Left lung (tissue), 10 donors: ENCODE measurements around the gene KCNS3. TPM values are rescaled to one million over a fixed set of nuclear protein-coding genes. Genes with fewer than 3 reads are reported as not detected.

Experiments
- ATAC-seq: fragments of 200-7000 bp; cut with Tn5 transposase; one replicate; pipeline ENCODE4 v1.9.1; 2020; ENCODE audit warnings: moderate library complexity
- DNase-seq, 4 donors: peaks; one replicate each; pipeline ENCODE4 v3.0.0-alpha.2; 2013 to 2020
- H3K27ac ChIP-seq, 2 donors: fragments of 200-600 bp; sonication (generic) in 1 of 2; one replicate each; pipeline versions ENCODE4 v1.5.0 to v1.8.0; 2020 to 2021
- H3K27me3 ChIP-seq, 2 donors: fragments of 200-600 bp; sonication (generic) in 1 of 2; one replicate each; pipeline versions ENCODE4 v1.5.0 to v1.8.0; 2020 to 2021
- H3K36me3 ChIP-seq, 2 donors: fragments of 200-600 bp; sonication (generic) in 1 of 2; one replicate each; pipeline versions ENCODE4 v1.5.0 to v1.8.0; 2020 to 2021
- H3K4me1 ChIP-seq, 2 donors: fragments of 200-600 bp; one replicate each; pipeline ENCODE4 v1.8.0; 2021
- H3K4me3 ChIP-seq, 2 donors: fragments of 200-600 bp; sonication (generic) in 1 of 2; one replicate each; pipeline versions ENCODE4 v1.5.0 to v1.8.0; 2020 to 2021; ENCODE audit warnings: mild to moderate bottlenecking in 1 of 2
- H3K9me3 ChIP-seq, 2 donors: fragments of 200-600 bp; sonication (generic) in 1 of 2; one replicate each; pipeline versions ENCODE4 v1.5.0 to v1.8.0; 2020 to 2021
- CTCF ChIP-seq, 2 donors: fragments of 200-600 bp; sonication (generic) in 1 of 2; IDR thresholded peaks; one replicate each; pipeline versions ENCODE4 v1.5.0 to v1.8.0; 2021; ENCODE audit warnings: antibody characterized with exemption in 2 of 2
- intact Hi-C, 2 donors: fragments of 100-400 bp; cut with DNase I; formaldehyde crosslinking; loops; one replicate each; pipeline versions ENCODE4 v1.11.2 to v1.14.2; 2022
- polyA plus RNA-seq, 6 donors: library from polyadenylated mRNA; unstranded; fragments of 120-200 nt; gene quantifications; one replicate each; pipeline ENCODE4 v1.2.1, GENCODE V29; 2013; ENCODE audit not compliant: insufficient read length in 6 of 6
- total RNA-seq, 2 donors: library from RNA; stranded (reverse); fragmentation: NEBNext Ultra II Directional; extraction: Animal tissue kit (Norgen Biotek cat#: 25700); gene quantifications; one replicate each; pipeline ENCODE4 v1.2.1, GENCODE V29; 2021
- donor health status: DM: no; HTN: yes; CAD: no.
- donor health status: DM: no; HTN: no; CAD: no.

The KCNS3 gene
- total and polyA plus RNA-seq, 8 donors, result 23.0 to 48.2 (median 31.0) TPM

GRCh38 chr2:17915811-17916518, 37.5 kb downstream of the KCNS3 start:
- peak; percentile 68 for ATAC-seq

DNA sequence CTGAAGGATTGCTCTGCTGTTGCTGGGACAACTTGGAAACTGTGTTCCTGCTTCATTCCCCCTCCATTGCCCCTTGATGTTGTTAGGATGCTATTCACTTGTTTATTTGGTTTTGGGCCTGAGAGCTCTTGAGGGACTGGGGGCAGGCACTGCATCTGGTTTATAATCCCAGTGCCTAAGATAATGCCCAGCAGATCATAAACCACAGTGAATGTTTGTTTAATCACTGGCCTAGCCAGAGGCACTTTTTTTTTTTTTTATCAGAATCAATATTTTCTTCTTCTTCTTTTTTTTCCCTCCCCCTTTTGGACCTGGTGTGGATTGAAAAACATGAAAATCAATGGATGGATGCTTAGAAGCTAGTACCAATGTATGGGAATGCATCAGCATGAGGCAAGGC, 38.1 kb downstream of the KCNS3 start:
- intact Hi-C loops, result no loop called here
- Histone ChIP-seq H3K27ac (no peak overlapping the region), H3K9me3 (no peaks in the 10 kb centered on the region), H3K36me3 (no peaks in the 10 kb centered on the region), H3K4me1 (peaks cover 0 to 5% of the 10 kb centered on the region in 2 donors), H3K27me3 (no peaks in the 10 kb centered on the region), H3K4me3 (no peak overlapping the region)
- DNase-seq, result no peak
- ATAC-seq, result no peak
- TF ChIP-seq CTCF (IDR thresholded peaks at IDR 0.05), result no peak

More at GRCh38 chr2:17915811-17916518, 37.5 kb downstream of the KCNS3 start:
- no peaks in the 10 kb centered on the region for H3K9me3 ChIP-seq
- intact Hi-C loops, result no loop called here
- no peaks in the 10 kb centered on the region for H3K27me3 ChIP-seq
- H3K4me3 ChIP-seq, result no peak overlapping the region
- no peak for TF ChIP-seq CTCF (IDR thresholded peaks at IDR 0.05)
- DNase-seq, result no peak
- H3K4me1 ChIP-seq, result peaks cover 0 to 5% of the 10 kb centered on the region in 2 donors
- no peaks in the 10 kb centered on the region for H3K36me3 ChIP-seq
- H3K27ac ChIP-seq, result no peak overlapping the region

- intact Hi-C loops, result no loop called here
- H3K27ac ChIP-seq, result no peak overlapping the region
- no peaks in the 10 kb centered on the region for H3K27me3 ChIP-seq
- peak; percentile 41 for ATAC-seq
- H3K4me1 ChIP-seq, result no peaks in the 10 kb centered on the region
- peak in 1 of 4 donors; percentile 58 for DNase-seq
- H3K9me3 ChIP-seq, result no peaks in the 10 kb centered on the region
- no peak for TF ChIP-seq CTCF (IDR thresholded peaks at IDR 0.05)
- H3K36me3 ChIP-seq, result no peaks in the 10 kb centered on the region
- no peak overlapping the region for H3K4me3 ChIP-seq
Measured at GRCh38 chr2:17918789-17919188, 40.3 kb downstream of the KCNS3 start.

DNA sequence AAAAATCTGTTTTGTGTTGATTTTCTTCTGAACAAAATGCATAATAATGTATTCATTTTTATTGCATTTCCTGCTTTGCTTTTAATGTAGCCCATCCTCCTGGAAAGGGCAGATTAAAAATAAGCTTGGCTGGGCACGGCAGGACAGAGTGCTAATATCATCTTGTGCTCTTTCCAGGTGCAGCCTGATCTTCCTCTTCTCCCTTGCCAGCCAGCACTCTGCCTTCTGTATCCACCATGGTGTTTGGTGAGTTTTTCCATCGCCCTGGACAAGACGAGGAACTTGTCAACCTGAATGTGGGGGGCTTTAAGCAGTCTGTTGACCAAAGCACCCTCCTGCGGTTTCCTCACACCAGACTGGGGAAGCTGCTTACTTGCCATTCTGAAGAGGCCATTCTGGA, 52.3 kb downstream of the KCNS3 start:
- Histone ChIP-seq H3K4me3 (no peak overlapping the region), H3K27ac (no peak overlapping the region), H3K27me3 (no peaks in the 10 kb centered on the region), H3K4me1 (peaks cover 5 to 6% of the 10 kb centered on the region in 2 donors), H3K36me3 (peaks cover 0 to 9% of the 10 kb centered on the region in 2 donors), H3K9me3 (peaks cover 0 to 3% of the 10 kb centered on the region in 2 donors)
- no peak for DNase-seq
- intact Hi-C loops, result no loop called here
- no peak for TF ChIP-seq CTCF (IDR thresholded peaks at IDR 0.05)
- no peak for ATAC-seq

- Histone ChIP-seq H3K36me3 (peaks cover 0 to 9% of the 10 kb centered on the region in 2 donors), H3K4me3 (no peak overlapping the region), H3K4me1 (peaks cover 5 to 6% of the 10 kb centered on the region in 2 donors), H3K27ac (no peak overlapping the region), H3K9me3 (no peaks in the 10 kb centered on the region), H3K27me3 (no peaks in the 10 kb centered on the region)
- TF ChIP-seq CTCF (IDR thresholded peaks at IDR 0.05), result no peak
- ATAC-seq (no peak), DNase-seq (no peak)
- intact Hi-C loops, result no loop called here
Measured at GRCh38 chr2:17933256-17933655, 54.8 kb downstream of the KCNS3 start.
